Measurements from ENCODE around the gene MACROD2. TPM values are rescaled to one million over a fixed set of nuclear protein-coding genes. Genes with fewer than 3 reads are reported as not detected.

Gene MACROD2
- total RNA-seq, 1 donor from 2014 or later = 6.4 TPM

GRCh38 chr20:14341801-14342200 is 346.5 kb downstream of the MACROD2 start:
- H3K27ac Mint-ChIP-seq (ENCODE audit: unreplicated experiment) = no peak overlapping the region
- H3K27me3 Mint-ChIP-seq (ENCODE audit: low read depth) = no peaks in the 10 kb centered on the region

GRCh38 chr20:14342918-14343317 is 347.6 kb downstream of the MACROD2 start:
- Mint-ChIP-seq H3K27ac (ENCODE audit: unreplicated experiment) (no peak overlapping the region), H3K36me3 (ENCODE audit: low read depth) (no peaks in the 10 kb centered on the region), H3K4me3 (no peak overlapping the region), H3K27me3 (ENCODE audit: low read depth) (no peaks in the 10 kb centered on the region), H3K4me1 (peaks cover 24% of the 10 kb centered on the region), H3K9me3 (no peaks in the 10 kb centered on the region)
- TF ChIP-seq CTCF (conservative IDR thresholded peaks at IDR 0.05) = no peak
- no peak for DNase-seq (ENCODE audit: low read depth, low spot score)

More at GRCh38 chr20:14341801-14342200, 346.5 kb downstream of the MACROD2 start:
- Mint-ChIP-seq H3K4me3 (no peak overlapping the region), H3K4me1 (peaks cover 28% of the 10 kb centered on the region), H3K9me3 (no peaks in the 10 kb centered on the region), H3K36me3 (ENCODE audit: low read depth) (no peaks in the 10 kb centered on the region)
- TF ChIP-seq CTCF (conservative IDR thresholded peaks at IDR 0.05) = no peak
- DNase-seq (ENCODE audit: low read depth, low spot score) = no peak

GRCh38 chr20:14343491-14344065 is 348.3 kb downstream of the MACROD2 start:
- Mint-ChIP-seq H3K4me1 (peaks cover 24% of the 10 kb centered on the region), H3K4me3 (no peak overlapping the region), H3K36me3 (ENCODE audit: low read depth) (no peaks in the 10 kb centered on the region), H3K9me3 (no peaks in the 10 kb centered on the region), H3K27me3 (ENCODE audit: low read depth) (no peaks in the 10 kb centered on the region), H3K27ac (ENCODE audit: unreplicated experiment) (no peak overlapping the region)
- no peak for DNase-seq (ENCODE audit: low read depth, low spot score)
- no peak for TF ChIP-seq CTCF (conservative IDR thresholded peaks at IDR 0.05)

- H3K27ac Mint-ChIP-seq (ENCODE audit: unreplicated experiment) = peak overlapping the region; percentile 76
- H3K36me3 Mint-ChIP-seq (ENCODE audit: low read depth) = no peaks in the 10 kb centered on the region
- no peaks in the 10 kb centered on the region for H3K27me3 Mint-ChIP-seq (ENCODE audit: low read depth)
- H3K4me1 Mint-ChIP-seq = peaks cover 24% of the 10 kb centered on the region
- TF ChIP-seq CTCF (conservative IDR thresholded peaks at IDR 0.05) = no peak
- H3K4me3 Mint-ChIP-seq = no peak overlapping the region
- no peak for DNase-seq (ENCODE audit: low read depth, low spot score)
- no peaks in the 10 kb centered on the region for H3K9me3 Mint-ChIP-seq
Observed at GRCh38 chr20:14344746-14345145, 349.4 kb downstream of the MACROD2 start.

- Mint-ChIP-seq H3K27me3 (ENCODE audit: low read depth) (no peaks in the 10 kb centered on the region), H3K4me3 (no peak overlapping the region), H3K4me1 (peaks cover 11% of the 10 kb centered on the region), H3K27ac (ENCODE audit: unreplicated experiment) (no peak overlapping the region), H3K36me3 (ENCODE audit: low read depth) (no peaks in the 10 kb centered on the region), H3K9me3 (peaks cover 8% of the 10 kb centered on the region)
- TF ChIP-seq CTCF (conservative IDR thresholded peaks at IDR 0.05) = no peak
- no peak for DNase-seq (ENCODE audit: low read depth, low spot score)
Observed at GRCh38 chr20:14355791-14356190, 360.5 kb downstream of the MACROD2 start.

Measured in neural crest cell (in vitro differentiated cells).